Measurements from ENCODE around the gene RANBP9. TPM values are rescaled to one million over a fixed set of nuclear protein-coding genes. Genes with fewer than 3 reads are reported as not detected.

Gene RANBP9
- total RNA-seq, 1 donor from 2014 or later, result 44.8 TPM

DNA sequence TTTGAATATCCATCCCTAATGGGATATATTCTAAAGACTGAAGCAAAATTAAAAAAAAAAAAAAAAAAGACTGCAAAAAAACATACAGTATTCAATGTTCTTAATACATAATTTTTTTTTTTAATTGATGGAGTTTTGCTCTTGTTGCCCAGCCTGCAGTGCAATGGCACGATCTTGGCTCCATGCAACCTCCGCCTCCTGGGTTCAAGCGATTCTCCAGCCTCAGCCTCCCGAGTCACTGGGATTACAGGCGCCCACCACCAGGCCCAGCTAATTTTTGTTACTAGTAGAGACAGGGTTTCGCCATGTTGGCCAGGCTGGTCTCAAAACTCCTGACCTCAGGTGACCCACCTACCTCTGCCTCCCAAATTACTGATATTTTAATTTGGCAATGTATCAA is 29.3 kb downstream of the RANBP9 start:
- no peak for DNase-seq (ENCODE audit: low spot score)
- H4K20me1 ChIP-seq (ENCODE audit: low read depth), result peaks cover 7% of the 10 kb centered on the region
- no peak overlapping the region for H3K4me3 Mint-ChIP-seq
- no peaks in the 10 kb centered on the region for H3K4me1 Mint-ChIP-seq
- H2AFZ ChIP-seq (replicated peaks), result no peak overlapping the region
- H3K9ac ChIP-seq, result no peak overlapping the region
- no peak for TF ChIP-seq EZH2phosphoT487 (IDR thresholded peaks at IDR 0.05)
- TF ChIP-seq, protein P1, sequence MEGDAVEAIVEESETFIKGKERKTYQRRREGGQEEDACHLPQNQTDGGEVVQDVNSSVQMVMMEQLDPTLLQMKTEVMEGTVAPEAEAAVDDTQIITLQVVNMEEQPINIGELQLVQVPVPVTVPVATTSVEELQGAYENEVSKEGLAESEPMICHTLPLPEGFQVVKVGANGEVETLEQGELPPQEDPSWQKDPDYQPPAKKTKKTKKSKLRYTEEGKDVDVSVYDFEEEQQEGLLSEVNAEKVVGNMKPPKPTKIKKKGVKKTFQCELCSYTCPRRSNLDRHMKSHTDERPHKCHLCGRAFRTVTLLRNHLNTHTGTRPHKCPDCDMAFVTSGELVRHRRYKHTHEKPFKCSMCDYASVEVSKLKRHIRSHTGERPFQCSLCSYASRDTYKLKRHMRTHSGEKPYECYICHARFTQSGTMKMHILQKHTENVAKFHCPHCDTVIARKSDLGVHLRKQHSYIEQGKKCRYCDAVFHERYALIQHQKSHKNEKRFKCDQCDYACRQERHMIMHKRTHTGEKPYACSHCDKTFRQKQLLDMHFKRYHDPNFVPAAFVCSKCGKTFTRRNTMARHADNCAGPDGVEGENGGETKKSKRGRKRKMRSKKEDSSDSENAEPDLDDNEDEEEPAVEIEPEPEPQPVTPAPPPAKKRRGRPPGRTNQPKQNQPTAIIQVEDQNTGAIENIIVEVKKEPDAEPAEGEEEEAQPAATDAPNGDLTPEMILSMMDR (IDR thresholded peaks at IDR 0.05), result no peak
- TF ChIP-seq EZH2 (IDR thresholded peaks at IDR 0.05), result no peak
- H3K36me3 ChIP-seq, result peaks cover 7% of the 10 kb centered on the region
- H3K27me3 Mint-ChIP-seq (ENCODE audit: insufficient read depth, low read depth), result peaks cover 6% of the 10 kb centered on the region
- H3K4me3 ChIP-seq, result no peak overlapping the region
- H3K79me2 ChIP-seq (ENCODE audit: low read depth), result peaks cover 93% of the 10 kb centered on the region
- peaks cover 27% of the 10 kb centered on the region for H3K36me3 Mint-ChIP-seq
- no peak overlapping the region for H3K27ac Mint-ChIP-seq
- H3K27ac ChIP-seq, result no peak overlapping the region
- H3K4me1 ChIP-seq, result no peaks in the 10 kb centered on the region
- no peaks in the 10 kb centered on the region for H3F3A ChIP-seq (ENCODE audit: low read depth)
- H3K9me3 ChIP-seq (ENCODE audit: low read depth), result peaks cover 1% of the 10 kb centered on the region
- no peak overlapping the region for H3K4me2 ChIP-seq
- H3K27me3 ChIP-seq, result no peaks in the 10 kb centered on the region
- peaks cover 22% of the 10 kb centered on the region for H3K9me3 Mint-ChIP-seq

DNA sequence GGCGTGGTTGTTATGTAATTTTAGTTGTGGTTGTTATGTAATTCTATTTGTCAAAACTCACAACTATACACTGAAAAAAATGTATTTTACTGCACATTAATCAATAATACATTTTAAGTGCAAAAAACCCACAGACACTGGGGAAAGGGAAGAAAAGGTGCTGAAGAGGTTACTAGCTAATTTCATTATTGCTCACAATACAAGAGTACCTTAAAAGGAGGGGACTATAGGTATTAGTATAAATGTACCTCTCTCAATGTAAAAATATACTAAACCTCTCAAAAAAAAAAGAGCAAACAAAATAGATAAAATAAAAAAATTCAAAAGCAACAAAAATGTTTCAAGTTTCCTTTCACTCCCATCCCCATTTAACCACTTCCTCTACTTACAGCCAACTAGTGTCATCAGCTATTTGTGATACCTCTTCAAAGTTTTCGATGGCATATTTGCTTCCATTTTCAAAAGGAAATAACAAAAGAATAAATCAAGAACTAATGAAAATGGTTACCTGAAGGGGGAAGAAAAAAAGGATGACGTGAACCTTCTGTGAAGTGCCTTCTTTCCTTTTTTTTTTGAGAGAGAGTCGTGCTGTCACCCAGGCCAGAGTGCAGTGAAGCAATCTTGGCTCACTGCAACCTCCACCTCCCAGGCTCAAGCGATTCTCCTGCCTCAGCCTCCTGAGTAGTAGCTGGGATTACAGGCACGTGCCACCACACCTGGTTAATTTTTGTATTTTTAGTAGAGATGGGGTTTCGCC is 30.2 kb downstream of the RANBP9 start:
- Mint-ChIP-seq H3K27ac (no peak overlapping the region), H3K4me1 (no peaks in the 10 kb centered on the region), H3K27me3 (ENCODE audit: insufficient read depth, low read depth) (peaks cover 6% of the 10 kb centered on the region), H3K4me3 (no peak overlapping the region), H3K9me3 (peaks cover 26% of the 10 kb centered on the region), H3K36me3 (peaks cover 30% of the 10 kb centered on the region)
- H2AFZ ChIP-seq (replicated peaks), result no peak overlapping the region
- peaks cover 9% of the 10 kb centered on the region for H3K9me3 ChIP-seq (ENCODE audit: low read depth)
- H3K4me3 ChIP-seq, result no peak overlapping the region
- no peak for DNase-seq (ENCODE audit: low spot score)
- H3K4me2 ChIP-seq, result no peak overlapping the region
- peaks cover 14% of the 10 kb centered on the region for H3K36me3 ChIP-seq
- no peak overlapping the region for H3K27ac ChIP-seq
- no peaks in the 10 kb centered on the region for H3K4me1 ChIP-seq
- no peaks in the 10 kb centered on the region for H3F3A ChIP-seq (ENCODE audit: low read depth)
- H4K20me1 ChIP-seq (ENCODE audit: low read depth), result peaks cover 7% of the 10 kb centered on the region
- H3K9ac ChIP-seq, result no peak overlapping the region
- H3K27me3 ChIP-seq, result no peaks in the 10 kb centered on the region
- TF ChIP-seq, protein P1 (IDR thresholded peaks at IDR 0.05), result no peak
- TF ChIP-seq EZH2 (IDR thresholded peaks at IDR 0.05), result no peak
- no peak for TF ChIP-seq EZH2phosphoT487 (IDR thresholded peaks at IDR 0.05)
- H3K79me2 ChIP-seq (ENCODE audit: low read depth), result peaks cover 93% of the 10 kb centered on the region

DNA sequence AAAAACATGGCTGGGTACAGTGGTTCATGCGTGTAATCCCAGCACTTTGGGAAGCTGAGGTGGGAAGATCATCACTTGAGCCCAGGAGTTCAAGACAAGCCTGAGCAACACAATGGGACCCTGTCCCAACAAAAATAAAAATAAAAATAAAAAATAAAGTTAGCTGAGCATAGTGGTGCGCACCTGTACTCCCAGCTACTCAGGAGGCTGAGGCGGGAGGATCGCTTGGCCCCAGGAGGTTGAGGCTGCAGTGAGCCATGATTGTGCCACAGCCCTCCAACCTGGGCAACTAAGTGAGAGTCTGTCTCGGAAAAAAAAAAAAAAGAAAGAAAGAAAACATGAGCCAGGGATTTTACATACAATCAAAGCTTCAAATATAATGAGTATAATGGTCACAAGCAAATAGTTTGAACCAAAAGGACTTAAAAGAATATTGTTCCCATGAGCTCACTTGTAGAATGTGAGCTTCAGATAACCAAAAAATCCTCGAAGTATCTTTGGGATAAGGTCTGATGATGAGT is 31.1 kb downstream of the RANBP9 start:
- TF ChIP-seq, protein P1 (IDR thresholded peaks at IDR 0.05), result no peak
- no peak for TF ChIP-seq EZH2phosphoT487 (IDR thresholded peaks at IDR 0.05)
- no peak for TF ChIP-seq EZH2 (IDR thresholded peaks at IDR 0.05)
- peaks cover 33% of the 10 kb centered on the region for H3K36me3 Mint-ChIP-seq
- Histone ChIP-seq H3K4me2 (no peak overlapping the region), H3K4me3 (no peak overlapping the region), H2AFZ (replicated peaks) (no peak overlapping the region), H3K36me3 (peaks cover 14% of the 10 kb centered on the region), H3K4me1 (no peaks in the 10 kb centered on the region), H3K9ac (no peak overlapping the region), H3F3A (ENCODE audit: low read depth) (no peaks in the 10 kb centered on the region), H3K27me3 (no peaks in the 10 kb centered on the region), H3K79me2 (ENCODE audit: low read depth) (peaks cover 99% of the 10 kb centered on the region), H4K20me1 (ENCODE audit: low read depth) (peaks cover 7% of the 10 kb centered on the region), H3K9me3 (ENCODE audit: low read depth) (peaks cover 9% of the 10 kb centered on the region), H3K27ac (no peak overlapping the region)
- no peak for DNase-seq (ENCODE audit: low spot score)
- H3K27ac Mint-ChIP-seq, result no peak overlapping the region
- no peaks in the 10 kb centered on the region for H3K4me1 Mint-ChIP-seq
- no peak overlapping the region for H3K4me3 Mint-ChIP-seq
- peaks cover 6% of the 10 kb centered on the region for H3K27me3 Mint-ChIP-seq (ENCODE audit: insufficient read depth, low read depth)
- H3K9me3 Mint-ChIP-seq, result peaks cover 26% of the 10 kb centered on the region

All from neural progenitor cell (in vitro differentiated cells).